Right renal pelvis (tissue), 4 donors: ENCODE data around the gene SLC1A4. TPM values are rescaled to one million over a fixed set of nuclear protein-coding genes. Genes with fewer than 3 reads are reported as not detected.

Experiments
- DNase-seq, 4 donors: peaks; one replicate each; pipeline ENCODE4 v3.0.0-alpha.2; 2013; ENCODE audit warnings: low read depth in 4 of 4, low spot score in 3 of 4, missing footprints in 1 of 4
- polyA plus RNA-seq, 4 donors: library from polyadenylated mRNA; unstranded; fragments of 120-200 nt; gene quantifications; one replicate each; pipeline ENCODE4 v1.2.1, GENCODE V29; 2013; ENCODE audit not compliant: insufficient read length in 4 of 4

The SLC1A4 gene
- polyA plus RNA-seq, 4 donors, result 6.2 to 9.2 (median 7.5) TPM

DNA sequence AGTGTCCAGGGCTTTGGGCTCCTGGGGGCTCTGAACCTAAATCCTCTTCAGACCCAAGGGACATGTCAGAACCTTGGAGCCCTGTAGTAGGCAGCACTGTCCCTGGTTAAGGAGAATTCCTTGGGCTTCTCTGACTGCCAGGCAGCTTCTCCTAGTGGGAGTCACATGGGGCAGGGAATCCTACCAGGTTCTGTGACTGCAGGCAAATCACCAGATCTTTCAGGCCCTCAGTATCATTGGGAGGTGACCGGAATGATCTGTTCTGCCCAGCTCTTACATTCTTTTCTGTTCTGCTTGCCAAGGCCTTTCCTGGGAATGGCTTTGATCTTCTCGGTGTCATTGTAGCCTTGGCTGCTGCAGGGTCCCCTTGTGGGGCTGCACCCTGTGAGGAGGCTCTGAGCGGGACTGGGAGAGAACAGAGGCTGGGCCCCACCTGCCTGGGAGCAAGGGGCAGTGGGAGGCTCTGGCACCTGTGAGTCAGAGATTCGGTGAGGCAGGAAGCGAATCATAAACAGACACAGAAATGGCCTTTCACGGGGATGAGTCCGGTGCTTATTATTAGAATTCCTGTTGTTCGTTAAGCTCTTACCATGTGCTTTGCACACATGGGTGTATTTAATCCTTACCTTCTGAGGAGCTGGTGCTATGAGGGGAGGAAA, 81.1 kb downstream of the SLC1A4 start:
- DNase-seq, result no peak

- no peak for DNase-seq
These were observed 81.7 kb downstream of the SLC1A4 start for GRCh38 chr2:65070856-65071255.

DNA sequence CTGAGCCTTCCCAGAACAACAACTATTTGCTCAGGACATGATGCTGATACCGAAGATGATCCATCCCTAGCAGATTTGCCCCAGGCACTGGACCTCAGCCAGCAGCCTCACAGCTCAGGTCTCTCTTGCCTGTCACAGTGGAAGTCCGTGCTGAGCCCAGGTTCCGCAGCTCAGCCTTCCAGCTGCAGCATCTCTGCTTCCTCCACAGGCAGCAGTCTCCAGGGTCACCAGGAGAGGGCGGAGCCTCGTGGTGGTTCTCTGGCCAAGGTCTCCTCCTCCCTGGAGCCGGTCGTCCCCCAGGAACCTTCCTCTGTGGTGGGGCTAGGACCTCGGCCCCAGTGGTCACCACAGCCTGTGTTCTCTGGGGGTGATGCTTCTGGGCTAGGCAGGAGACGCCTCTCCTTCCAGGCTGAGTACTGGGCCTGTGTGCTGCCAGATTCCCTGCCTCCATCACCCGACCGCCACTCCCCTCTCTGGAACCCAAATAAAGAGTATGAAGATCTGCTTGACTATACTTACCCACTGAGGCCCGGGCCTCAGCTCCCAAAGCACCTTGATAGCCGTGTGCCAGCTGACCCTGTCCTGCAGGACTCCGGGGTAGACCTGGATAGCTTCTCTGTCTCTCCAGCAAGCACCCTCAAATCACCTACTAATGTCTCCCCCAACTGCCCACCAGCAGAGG, 82.4 kb downstream of the SLC1A4 start:
- no peak for DNase-seq

- DNase-seq, result no peak
These were observed 83.2 kb downstream of the SLC1A4 start for GRCh38 chr2:65072181-65072970.

Other genes starting within 250 kb of the SLC1A4 start
- gene CEP68, start 67.0 kb downstream of the SLC1A4 start, polyA plus RNA-seq, result 10 to 100 TPM; 26.9 to 32.8 (median 31.5) TPM
- 100 to 1,000 TPM; 254 to 277 (median 274) TPM for gene RAB1A, start 140.7 kb downstream of the SLC1A4 start, polyA plus RNA-seq
- 100 to 1,000 TPM; 177 to 229 (median 221) TPM for gene ACTR2, start 238.4 kb downstream of the SLC1A4 start, polyA plus RNA-seq